ENCODE measurements around the gene RMND1. TPM values are rescaled to one million over a fixed set of nuclear protein-coding genes. Genes with fewer than 3 reads are reported as not detected.

RMND1 gene
- polyA plus RNA-seq, 2 of the 4 experiments (the other 2 are of a cell fraction), result 11.7 to 13.1 TPM

DNA sequence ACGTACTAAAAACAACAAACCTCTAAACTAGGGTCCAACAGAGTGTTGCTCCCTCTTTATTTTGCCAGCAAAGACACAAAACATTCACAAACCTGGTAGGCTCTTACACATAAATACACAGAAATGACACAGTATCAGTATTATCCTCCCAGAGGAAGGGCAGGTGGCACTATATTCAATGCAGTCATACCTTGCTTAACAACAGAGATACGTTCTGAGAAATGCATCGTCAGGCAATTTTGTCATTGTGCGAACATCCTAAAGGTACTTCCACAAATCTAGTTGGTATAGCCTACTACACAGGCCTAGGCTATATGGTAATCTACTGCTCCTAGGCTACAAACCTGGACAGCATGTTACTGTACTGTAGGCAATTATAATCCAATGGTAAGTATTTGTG, 70.2 kb downstream of the RMND1 start:
- Histone ChIP-seq H3K9me3 (no peaks in the 10 kb centered on the region), H3K27ac (no peak overlapping the region), H3K4me3 (no peak overlapping the region), H3K4me2 (no peak overlapping the region), H3K4me1 (no peaks in the 10 kb centered on the region)
- ATAC-seq (no peak), DNase-seq (ENCODE audit: low read depth in 1 of 2, low spot score in 1 of 2) (no peak), FAIRE-seq (no peak)
- TF ChIP-seq, protein P1, sequence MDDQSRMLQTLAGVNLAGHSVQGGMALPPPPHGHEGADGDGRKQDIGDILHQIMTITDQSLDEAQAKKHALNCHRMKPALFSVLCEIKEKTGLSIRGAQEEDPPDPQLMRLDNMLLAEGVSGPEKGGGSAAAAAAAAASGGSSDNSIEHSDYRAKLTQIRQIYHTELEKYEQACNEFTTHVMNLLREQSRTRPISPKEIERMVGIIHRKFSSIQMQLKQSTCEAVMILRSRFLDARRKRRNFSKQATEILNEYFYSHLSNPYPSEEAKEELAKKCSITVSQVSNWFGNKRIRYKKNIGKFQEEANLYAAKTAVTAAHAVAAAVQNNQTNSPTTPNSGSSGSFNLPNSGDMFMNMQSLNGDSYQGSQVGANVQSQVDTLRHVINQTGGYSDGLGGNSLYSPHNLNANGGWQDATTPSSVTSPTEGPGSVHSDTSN (IDR thresholded peaks at IDR 0.05), result no peak
- TF ChIP-seq, protein P2, sequence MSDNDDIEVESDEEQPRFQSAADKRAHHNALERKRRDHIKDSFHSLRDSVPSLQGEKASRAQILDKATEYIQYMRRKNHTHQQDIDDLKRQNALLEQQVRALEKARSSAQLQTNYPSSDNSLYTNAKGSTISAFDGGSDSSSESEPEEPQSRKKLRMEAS (IDR thresholded peaks at IDR 0.05), result no peak
- TF ChIP-seq, protein P3, sequence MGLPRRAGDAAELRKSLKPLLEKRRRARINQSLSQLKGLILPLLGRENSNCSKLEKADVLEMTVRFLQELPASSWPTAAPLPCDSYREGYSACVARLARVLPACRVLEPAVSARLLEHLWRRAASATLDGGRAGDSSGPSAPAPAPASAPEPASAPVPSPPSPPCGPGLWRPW (IDR thresholded peaks at IDR 0.05), result no peak
- TF ChIP-seq, protein P4, sequence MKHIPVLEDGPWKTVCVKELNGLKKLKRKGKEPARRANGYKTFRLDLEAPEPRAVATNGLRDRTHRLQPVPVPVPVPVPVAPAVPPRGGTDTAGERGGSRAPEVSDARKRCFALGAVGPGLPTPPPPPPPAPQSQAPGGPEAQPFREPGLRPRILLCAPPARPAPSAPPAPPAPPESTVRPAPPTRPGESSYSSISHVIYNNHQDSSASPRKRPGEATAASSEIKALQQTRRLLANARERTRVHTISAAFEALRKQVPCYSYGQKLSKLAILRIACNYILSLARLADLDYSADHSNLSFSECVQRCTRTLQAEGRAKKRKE (CRISPR knock-in tag; IDR thresholded peaks at IDR 0.05; ENCODE audit: low read depth), result no peak
- peak; percentile 29 for TF ChIP-seq MAFK (IDR thresholded peaks at IDR 0.05; ENCODE audit: partially characterized antibody)
- 90% methylated on average over 4 of the region's 4 CpGs for WGBS (ENCODE audit: missing lambda C conversion rate)
- CTCF ChIA-PET, result no interaction called here
- POLR2A ChIA-PET, result no interaction called here

DNA sequence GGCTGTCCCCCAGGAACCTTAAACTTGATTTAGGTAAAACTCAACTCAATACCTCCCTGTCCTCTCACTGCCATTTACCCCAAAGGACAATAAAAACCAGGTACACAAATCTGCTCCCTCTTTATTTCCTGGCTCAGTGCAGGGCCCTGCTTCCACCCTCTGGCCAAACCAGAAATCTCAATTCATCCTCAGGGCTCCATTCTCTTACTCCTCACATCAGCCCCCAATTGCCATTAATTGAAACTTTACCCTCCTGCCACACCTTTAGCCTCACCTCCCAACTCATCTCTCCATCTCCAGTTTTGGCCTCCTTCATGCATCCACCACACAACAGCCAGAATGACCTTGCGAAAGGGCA, 71.1 kb downstream of the RMND1 start:
- H3K27ac ChIP-seq, result no peak overlapping the region
- CTCF ChIA-PET, result interaction anchor here (1.2 kb wide), 1 partner anchor 14 kb away, joined by 3 read pairs; no protein-coding TSS in a partner anchor
- no peak for TF ChIP-seq KDM5A (IDR thresholded peaks at IDR 0.05)
- no peak for TF ChIP-seq JUN (IDR thresholded peaks at IDR 0.05)
- TF ChIP-seq FOSL2 (IDR thresholded peaks at IDR 0.05), result no peak
- no peak for TF ChIP-seq FOSL2 (CRISPR knock-in tag; IDR thresholded peaks at IDR 0.05)
- no peak for TF ChIP-seq TP53 (CRISPR knock-in tag; IDR thresholded peaks at IDR 0.05)
- TF ChIP-seq EP300 (IDR thresholded peaks at IDR 0.05), result no peak
- TF ChIP-seq, protein P1 (IDR thresholded peaks at IDR 0.05), result no peak
- TF ChIP-seq HOXB13 (CRISPR knock-in tag; IDR thresholded peaks at IDR 0.05; ENCODE audit: low read depth), result no peak
- TF ChIP-seq ZNF302 (CRISPR knock-in tag; IDR thresholded peaks at IDR 0.05), result no peak
- TF ChIP-seq JUNB (IDR thresholded peaks at IDR 0.05), result no peak
- TF ChIP-seq POLR2AphosphoS2 (conservative IDR thresholded peaks at IDR 0.05; ENCODE audit: low read length), result no peak
- TF ChIP-seq, protein P5, sequence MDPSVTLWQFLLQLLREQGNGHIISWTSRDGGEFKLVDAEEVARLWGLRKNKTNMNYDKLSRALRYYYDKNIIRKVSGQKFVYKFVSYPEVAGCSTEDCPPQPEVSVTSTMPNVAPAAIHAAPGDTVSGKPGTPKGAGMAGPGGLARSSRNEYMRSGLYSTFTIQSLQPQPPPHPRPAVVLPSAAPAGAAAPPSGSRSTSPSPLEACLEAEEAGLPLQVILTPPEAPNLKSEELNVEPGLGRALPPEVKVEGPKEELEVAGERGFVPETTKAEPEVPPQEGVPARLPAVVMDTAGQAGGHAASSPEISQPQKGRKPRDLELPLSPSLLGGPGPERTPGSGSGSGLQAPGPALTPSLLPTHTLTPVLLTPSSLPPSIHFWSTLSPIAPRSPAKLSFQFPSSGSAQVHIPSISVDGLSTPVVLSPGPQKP (IDR thresholded peaks at IDR 0.05; ENCODE audit: low read depth, low read length), result no peak
- TF ChIP-seq, protein P3 (IDR thresholded peaks at IDR 0.05), result no peak
- no peak for TF ChIP-seq RAD21 (conservative IDR thresholded peaks at IDR 0.05 in 1 of 2, IDR thresholded peaks at IDR 0.05 in 1 of 2)
- TF ChIP-seq NPAS2 (CRISPR knock-in tag; IDR thresholded peaks at IDR 0.05; ENCODE audit: borderline replicate concordance), result no peak
- no peak for TF ChIP-seq EHF (CRISPR knock-in tag; IDR thresholded peaks at IDR 0.05)
- TF ChIP-seq SREBF2 (IDR thresholded peaks at IDR 0.05), result no peak
- TF ChIP-seq RCOR1 (IDR thresholded peaks at IDR 0.05; ENCODE audit: low read depth, low read length), result no peak
- no peak for TF ChIP-seq PHF8 (IDR thresholded peaks at IDR 0.05; ENCODE audit: borderline replicate concordance, low read depth)
- TF ChIP-seq MYC (IDR thresholded peaks at IDR 0.05; ENCODE audit: borderline replicate concordance, low read length), result no peak
- TF ChIP-seq ZC3H11A (IDR thresholded peaks at IDR 0.05), result no peak
- FAIRE-seq (no peak), DNase-seq (ENCODE audit: low read depth in 1 of 2, low spot score in 1 of 2) (no peak), ATAC-seq (no peak; a peak in 1 of 6 replicates)
- no peaks in the 10 kb centered on the region for H3K4me1 ChIP-seq
- no peak overlapping the region for H3K4me3 ChIP-seq
- no peaks in the 10 kb centered on the region for H3K9me3 ChIP-seq
- POLR2A ChIA-PET, result interaction anchor here (1.0 kb wide), 1 partner anchor 9 kb away, joined by 3 read pairs; no protein-coding TSS in a partner anchor
- WGBS (ENCODE audit: missing lambda C conversion rate), result 100% methylated on average over 1 of the region's 1 CpG
- H3K4me2 ChIP-seq, result no peak overlapping the region
